ENCODE data around the gene CTBP1.

Gene CTBP1

GRCh38 chr4:1164956-1165545 is 83.9 kb downstream of the CTBP1 start:
- H3K4me1 ChIP-seq (ENCODE audit: insufficient read depth, low read length, severe bottlenecking), result no peaks in the 10 kb centered on the region
- H2AFZ ChIP-seq (ENCODE audit: low read length), result no peak overlapping the region
- no peaks in the 10 kb centered on the region for H3K9me2 ChIP-seq (ENCODE audit: low read depth, low read length)
- no peak overlapping the region for H3K4me2 ChIP-seq (ENCODE audit: low read length)
- H3K79me2 ChIP-seq (ENCODE audit: insufficient read depth, low read length), result no peaks in the 10 kb centered on the region
- no peak for TF ChIP-seq EZH2 (IDR thresholded peaks at IDR 0.05; ENCODE audit: borderline replicate concordance, low read length)
- TF ChIP-seq, protein P1, sequence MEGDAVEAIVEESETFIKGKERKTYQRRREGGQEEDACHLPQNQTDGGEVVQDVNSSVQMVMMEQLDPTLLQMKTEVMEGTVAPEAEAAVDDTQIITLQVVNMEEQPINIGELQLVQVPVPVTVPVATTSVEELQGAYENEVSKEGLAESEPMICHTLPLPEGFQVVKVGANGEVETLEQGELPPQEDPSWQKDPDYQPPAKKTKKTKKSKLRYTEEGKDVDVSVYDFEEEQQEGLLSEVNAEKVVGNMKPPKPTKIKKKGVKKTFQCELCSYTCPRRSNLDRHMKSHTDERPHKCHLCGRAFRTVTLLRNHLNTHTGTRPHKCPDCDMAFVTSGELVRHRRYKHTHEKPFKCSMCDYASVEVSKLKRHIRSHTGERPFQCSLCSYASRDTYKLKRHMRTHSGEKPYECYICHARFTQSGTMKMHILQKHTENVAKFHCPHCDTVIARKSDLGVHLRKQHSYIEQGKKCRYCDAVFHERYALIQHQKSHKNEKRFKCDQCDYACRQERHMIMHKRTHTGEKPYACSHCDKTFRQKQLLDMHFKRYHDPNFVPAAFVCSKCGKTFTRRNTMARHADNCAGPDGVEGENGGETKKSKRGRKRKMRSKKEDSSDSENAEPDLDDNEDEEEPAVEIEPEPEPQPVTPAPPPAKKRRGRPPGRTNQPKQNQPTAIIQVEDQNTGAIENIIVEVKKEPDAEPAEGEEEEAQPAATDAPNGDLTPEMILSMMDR (IDR thresholded peaks at IDR 0.05; ENCODE audit: low read length), result no peak
- no peaks in the 10 kb centered on the region for H3K9me3 ChIP-seq (ENCODE audit: low read length)
- no peak overlapping the region for H3K9ac ChIP-seq (ENCODE audit: low read length)
- no peaks in the 10 kb centered on the region for H4K20me1 ChIP-seq (ENCODE audit: insufficient read depth, low read length)
- no peaks in the 10 kb centered on the region for H3K36me3 ChIP-seq (ENCODE audit: insufficient read depth, low read length)
- no peaks in the 10 kb centered on the region for H3F3A ChIP-seq (ENCODE audit: insufficient read depth, low read length)
- H3K27ac ChIP-seq (ENCODE audit: low read depth, low read length, poor library complexity, severe bottlenecking), result no peak overlapping the region
- no peaks in the 10 kb centered on the region for H3K27me3 ChIP-seq (ENCODE audit: insufficient read depth, low read length)
- H3K4me3 ChIP-seq (ENCODE audit: low read depth, low read length, poor library complexity, severe bottlenecking), result no peak overlapping the region

GRCh38 chr4:1164444-1164843 is 84.5 kb downstream of the CTBP1 start:
- Histone ChIP-seq H2AFZ (ENCODE audit: low read length) (no peak overlapping the region), H3K27me3 (ENCODE audit: insufficient read depth, low read length) (no peaks in the 10 kb centered on the region), H3K79me2 (ENCODE audit: insufficient read depth, low read length) (no peaks in the 10 kb centered on the region), H3K9me3 (ENCODE audit: low read length) (no peaks in the 10 kb centered on the region), H3F3A (ENCODE audit: insufficient read depth, low read length) (no peaks in the 10 kb centered on the region), H3K9ac (ENCODE audit: low read length) (no peak overlapping the region), H3K4me2 (ENCODE audit: low read length) (no peak overlapping the region), H4K20me1 (ENCODE audit: insufficient read depth, low read length) (no peaks in the 10 kb centered on the region), H3K4me3 (ENCODE audit: low read depth, low read length, poor library complexity, severe bottlenecking) (no peak overlapping the region), H3K9me2 (ENCODE audit: low read depth, low read length) (no peaks in the 10 kb centered on the region), H3K4me1 (ENCODE audit: insufficient read depth, low read length, severe bottlenecking) (no peaks in the 10 kb centered on the region), H3K27ac (ENCODE audit: low read depth, low read length, poor library complexity, severe bottlenecking) (no peak overlapping the region), H3K36me3 (ENCODE audit: insufficient read depth, low read length) (no peaks in the 10 kb centered on the region)
- TF ChIP-seq EZH2 (IDR thresholded peaks at IDR 0.05; ENCODE audit: borderline replicate concordance, low read length), result no peak
- TF ChIP-seq, protein P1 (IDR thresholded peaks at IDR 0.05; ENCODE audit: low read length), result no peak

DNA sequence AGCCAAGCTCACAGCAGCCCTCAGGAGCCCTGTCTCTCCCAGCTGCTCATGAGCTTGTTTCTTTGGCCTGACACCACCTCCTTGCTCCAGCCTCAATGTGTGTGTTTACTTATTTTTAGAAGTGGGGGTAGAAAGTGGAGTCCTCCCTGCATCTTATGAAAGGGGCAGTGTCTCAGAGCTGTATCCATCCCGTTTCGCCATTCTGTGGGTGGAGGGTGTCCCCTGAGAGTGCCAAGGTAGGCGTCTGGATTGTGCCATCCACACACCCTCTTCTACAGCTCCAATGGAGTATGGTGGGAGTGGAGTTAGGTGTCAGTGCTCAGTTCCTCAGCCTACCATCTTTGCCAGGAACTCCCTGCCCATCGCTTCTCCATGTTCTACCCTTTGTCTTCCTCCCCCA is 84.9 kb downstream of the CTBP1 start:
- Histone ChIP-seq H3K36me3 (ENCODE audit: insufficient read depth, low read length) (no peaks in the 10 kb centered on the region), H3K9ac (ENCODE audit: low read length) (no peak overlapping the region), H3K79me2 (ENCODE audit: insufficient read depth, low read length) (no peaks in the 10 kb centered on the region), H3K4me2 (ENCODE audit: low read length) (no peak overlapping the region), H3K4me3 (ENCODE audit: low read depth, low read length, poor library complexity, severe bottlenecking) (no peak overlapping the region), H3K27me3 (ENCODE audit: insufficient read depth, low read length) (no peaks in the 10 kb centered on the region), H4K20me1 (ENCODE audit: insufficient read depth, low read length) (no peaks in the 10 kb centered on the region), H3K27ac (ENCODE audit: low read depth, low read length, poor library complexity, severe bottlenecking) (no peak overlapping the region), H3K9me2 (ENCODE audit: low read depth, low read length) (no peaks in the 10 kb centered on the region), H3F3A (ENCODE audit: insufficient read depth, low read length) (no peaks in the 10 kb centered on the region), H3K9me3 (ENCODE audit: low read length) (no peaks in the 10 kb centered on the region), H3K4me1 (ENCODE audit: insufficient read depth, low read length, severe bottlenecking) (no peaks in the 10 kb centered on the region), H2AFZ (ENCODE audit: low read length) (no peak overlapping the region)
- no peak for TF ChIP-seq EZH2 (IDR thresholded peaks at IDR 0.05; ENCODE audit: borderline replicate concordance, low read length)
- TF ChIP-seq, protein P1 (IDR thresholded peaks at IDR 0.05; ENCODE audit: low read length), result no peak

All from OCI-LY1 (cell line).